Posterior vena cava (tissue), 2 donors: ENCODE measurements around the gene PITX2. TPM values are rescaled to one million over a fixed set of nuclear protein-coding genes. Genes with fewer than 3 reads are reported as not detected.

ENCODE experiments used
- DNase-seq: peaks from one replicate; pipeline ENCODE4 v3.0.0-alpha.2; 2020; ENCODE audit warnings: low spot score
- intact Hi-C, 2 donors: fragments of 100-400 bp; cut with DNase I; formaldehyde crosslinking; loops; one replicate each; pipeline versions ENCODE4 v1.14.1 to v1.14.2; 2022 to 2023
- total RNA-seq, 2 donors: library from RNA; stranded (reverse); fragmentation: NEBNext Ultra II Directional; extraction: Animal tissue kit (Norgen Biotek cat#: 25700); gene quantifications; one replicate each; pipeline ENCODE4 v1.2.1, GENCODE V29; 2021
- donor health status: DM: yes; HTN: yes; CAD: no.
- donor health status: DM: yes; HTN: yes; CAD: no.

The PITX2 gene
- total RNA-seq, 2 donors from 2014 or later, result 0.19 to 0.43 TPM

GRCh38 chr4:110637408-110638088 lies 14.7 kb upstream of the PITX2 start:
- no peak for DNase-seq
- intact Hi-C loops, result no loop called here

GRCh38 chr4:110636680-110637407 lies 14.0 kb upstream of the PITX2 start:
- intact Hi-C loops, result no loop called here
- no peak for DNase-seq

DNA sequence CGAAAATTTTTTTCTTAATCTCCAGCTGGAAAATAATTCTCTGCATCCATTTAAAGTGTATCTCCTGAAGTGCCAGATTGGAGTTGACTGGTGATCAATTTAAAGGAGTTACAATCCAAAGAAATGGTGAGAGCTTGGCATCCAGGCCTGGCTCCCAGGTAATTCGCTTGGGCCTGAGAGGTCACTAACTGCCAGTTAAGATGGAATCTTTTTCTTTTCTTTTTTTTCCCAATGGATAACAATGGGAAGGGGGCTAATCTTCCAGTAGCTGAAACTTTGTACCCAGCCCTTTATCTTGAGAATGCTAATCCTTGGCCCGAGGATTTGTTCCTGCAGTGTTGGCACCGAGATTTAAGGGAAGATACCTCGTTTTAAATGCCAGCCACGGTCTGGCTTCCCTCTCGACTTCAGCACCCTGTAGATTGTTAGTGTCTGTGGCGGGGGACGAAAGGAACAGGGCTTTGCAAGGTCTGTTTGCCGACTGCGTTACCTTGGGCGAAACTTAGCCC lies 13.3 kb upstream of the PITX2 start:
- intact Hi-C loops, result no loop called here

GRCh38 chr4:110635163-110635865 lies 12.4 kb upstream of the PITX2 start:
- intact Hi-C loops, result no loop called here

More for the DNA sequence above, 13.3 kb upstream of the PITX2 start:
- DNase-seq, result no peak

DNA sequence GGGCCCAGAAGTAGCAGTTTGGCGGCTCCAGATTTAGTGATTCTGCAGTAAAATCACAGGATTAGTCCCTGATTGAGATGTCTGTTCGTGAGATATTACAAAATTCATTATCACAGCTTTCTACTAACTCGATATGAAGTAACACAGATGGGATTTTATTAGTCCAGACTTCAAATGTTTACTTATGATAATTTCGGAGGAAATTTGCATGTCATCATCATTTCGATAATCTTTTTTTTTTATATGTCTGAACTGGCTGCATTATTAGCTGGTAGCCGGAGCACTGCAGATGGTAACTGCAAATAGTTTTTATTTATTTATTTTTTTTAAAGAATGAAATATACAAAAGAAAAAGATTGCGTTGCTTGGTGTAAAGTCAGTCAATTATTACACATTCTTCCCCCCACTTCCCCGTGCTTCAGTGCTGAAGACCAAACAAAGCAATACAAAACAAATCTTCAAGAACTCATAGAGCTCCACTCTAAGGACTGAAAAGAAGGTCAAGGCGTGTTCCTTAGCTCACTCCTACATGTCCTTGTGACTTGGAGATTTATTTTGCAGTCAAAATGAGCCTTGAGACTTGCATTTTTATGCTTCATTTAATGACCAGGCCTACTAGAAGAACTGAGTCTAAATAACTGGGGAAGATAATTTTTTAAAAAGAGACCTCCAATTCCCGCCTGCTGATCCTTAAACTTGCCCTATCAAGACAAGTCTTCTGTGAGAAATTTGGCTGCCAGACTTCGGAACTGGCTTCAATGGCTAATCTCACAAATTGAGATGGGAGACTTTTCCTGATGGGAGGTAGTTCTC lies 11.7 kb upstream of the PITX2 start:
- intact Hi-C loops, result no loop called here

More at GRCh38 chr4:110635163-110635865, 12.4 kb upstream of the PITX2 start:
- DNase-seq, result no peak

DNA sequence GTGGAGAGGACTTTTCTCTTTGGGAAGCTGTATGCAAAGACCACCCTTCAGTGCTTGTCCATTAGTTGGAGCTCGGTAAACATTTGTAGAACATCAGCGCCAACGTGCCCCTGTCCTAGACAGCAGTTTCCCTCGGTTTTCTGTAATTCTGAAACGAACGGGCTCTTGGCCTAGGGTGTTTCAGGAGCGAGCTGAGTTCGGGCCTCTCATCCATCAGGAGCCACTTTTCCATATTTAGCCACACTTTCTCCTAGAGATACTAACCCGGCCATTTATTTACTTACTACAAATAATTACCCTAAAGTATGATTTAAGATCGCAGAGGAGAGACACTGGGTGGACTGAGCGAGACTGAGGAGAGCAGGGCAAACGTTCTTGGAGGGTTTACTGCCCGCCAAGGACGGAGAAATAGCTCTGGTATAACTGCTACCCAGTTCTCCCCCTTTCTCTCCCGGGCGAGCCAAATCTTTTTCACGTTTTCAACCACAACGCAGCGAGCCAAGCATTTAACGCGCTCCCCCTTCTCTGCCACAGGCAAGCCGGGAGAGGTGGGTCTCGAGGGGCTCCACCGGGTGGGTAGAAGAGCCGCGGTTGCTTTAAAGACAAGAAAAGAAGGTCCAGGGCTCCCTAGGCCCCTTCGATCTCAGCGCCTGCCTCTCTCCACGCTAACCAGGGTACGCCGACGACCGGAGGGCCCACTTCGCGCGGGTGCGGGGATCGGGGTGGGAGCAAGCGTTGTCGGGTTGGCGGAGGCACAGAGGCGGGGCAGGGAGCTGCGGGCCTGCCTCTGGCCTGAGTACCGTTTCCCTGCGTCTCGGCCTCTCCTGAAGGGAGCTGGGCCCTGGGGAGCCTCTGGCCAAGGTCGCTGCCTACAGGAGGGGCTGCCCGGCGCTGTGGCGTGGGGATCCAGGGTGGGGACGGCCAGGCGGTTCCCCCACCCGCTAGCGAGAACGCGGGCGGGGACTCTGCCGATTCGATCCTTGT lies 10.8 kb upstream of the PITX2 start:
- DNase-seq, result no peak
- intact Hi-C loops, result no loop called here

More for the DNA sequence above, 11.7 kb upstream of the PITX2 start:
- DNase-seq, result no peak

DNA sequence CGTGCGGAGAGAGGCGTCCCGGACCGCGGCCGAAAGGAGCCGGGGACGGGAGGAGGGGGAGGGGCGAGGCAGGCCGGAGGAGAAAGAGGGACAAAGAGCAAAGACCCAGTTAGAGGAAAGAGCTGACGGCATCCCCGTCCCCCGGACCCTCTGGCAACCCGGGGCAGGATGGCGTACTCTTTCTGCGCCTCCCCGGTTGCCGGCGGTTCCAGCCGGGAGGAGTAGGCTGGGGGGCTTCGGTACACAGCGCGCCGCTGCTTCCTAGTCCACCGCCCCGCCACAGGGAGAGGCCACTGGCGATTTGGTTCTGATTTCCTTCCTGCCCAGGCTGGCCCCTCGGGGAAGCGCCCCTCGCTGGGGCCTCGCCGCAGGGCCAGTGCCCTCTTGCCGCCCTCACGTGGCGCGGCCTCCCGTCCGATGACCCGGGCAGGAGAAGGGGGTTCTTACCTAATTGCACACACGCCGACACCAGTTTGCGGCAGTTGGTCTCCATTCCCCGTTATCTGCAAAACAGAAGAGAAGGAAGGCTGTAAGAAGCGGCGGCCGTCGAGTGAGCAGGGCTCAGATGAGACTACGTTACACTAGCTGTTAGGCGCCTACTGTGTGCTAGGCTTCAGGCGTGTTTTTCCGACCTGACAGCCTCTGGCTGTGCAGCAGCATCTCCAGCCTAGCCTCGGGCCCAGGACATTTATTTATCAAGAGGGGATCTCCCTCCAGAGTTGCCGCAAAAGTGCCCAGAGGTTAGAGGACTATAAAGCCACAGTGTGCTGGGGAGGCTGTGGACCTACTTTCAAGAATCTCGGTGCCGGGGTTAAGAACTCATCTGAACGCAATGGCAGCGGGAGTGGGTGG lies 9.9 kb upstream of the PITX2 start:
- intact Hi-C loops, result no loop called here
- DNase-seq, result no peak

DNA sequence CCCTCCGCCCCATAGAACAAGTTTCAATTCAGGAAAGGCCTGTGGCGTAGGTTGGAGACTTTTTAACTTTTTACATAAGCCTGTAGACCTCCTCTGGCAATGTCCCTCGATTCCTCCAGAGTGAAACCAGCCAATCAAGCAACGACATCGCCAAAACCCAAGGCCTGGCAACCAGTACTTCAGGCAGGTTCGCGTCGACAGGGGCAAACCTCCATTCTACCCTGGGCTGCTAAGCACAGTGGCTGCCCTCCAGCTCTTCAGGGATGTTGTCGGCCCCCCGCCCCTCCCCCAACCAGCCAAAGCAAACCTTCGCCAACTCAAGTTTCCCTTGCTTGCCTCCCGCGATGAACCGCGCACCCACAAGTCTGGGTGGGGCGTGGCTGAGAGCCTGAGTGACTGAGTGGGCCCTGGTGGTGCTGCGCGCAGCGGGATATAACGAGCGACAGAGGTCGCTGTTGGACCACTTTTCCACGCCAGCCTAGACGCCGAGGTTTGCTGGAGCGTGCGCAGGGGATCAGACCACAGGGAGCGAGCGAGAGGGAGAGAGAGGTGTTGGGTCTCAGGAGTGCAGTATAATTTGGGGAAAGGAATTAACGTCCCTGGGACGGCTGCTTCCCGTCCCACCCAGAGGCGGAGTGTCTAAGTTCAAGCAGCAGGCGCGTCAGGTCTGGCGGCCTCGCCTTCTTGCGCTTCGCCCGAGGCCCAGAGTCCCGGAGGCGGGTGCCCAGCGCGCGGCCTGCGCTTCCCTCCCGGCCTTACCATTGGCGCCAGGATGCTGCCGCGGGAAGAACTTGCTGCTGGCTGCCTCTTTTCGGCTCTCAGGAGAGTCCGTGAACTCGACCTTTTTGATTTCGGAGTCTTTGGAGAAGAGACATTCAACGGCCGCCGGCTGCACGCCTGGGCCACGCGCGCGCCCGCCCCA lies 9.0 kb upstream of the PITX2 start:
- DNase-seq, result peak; percentile 88
- intact Hi-C loops, result no loop called here

DNA sequence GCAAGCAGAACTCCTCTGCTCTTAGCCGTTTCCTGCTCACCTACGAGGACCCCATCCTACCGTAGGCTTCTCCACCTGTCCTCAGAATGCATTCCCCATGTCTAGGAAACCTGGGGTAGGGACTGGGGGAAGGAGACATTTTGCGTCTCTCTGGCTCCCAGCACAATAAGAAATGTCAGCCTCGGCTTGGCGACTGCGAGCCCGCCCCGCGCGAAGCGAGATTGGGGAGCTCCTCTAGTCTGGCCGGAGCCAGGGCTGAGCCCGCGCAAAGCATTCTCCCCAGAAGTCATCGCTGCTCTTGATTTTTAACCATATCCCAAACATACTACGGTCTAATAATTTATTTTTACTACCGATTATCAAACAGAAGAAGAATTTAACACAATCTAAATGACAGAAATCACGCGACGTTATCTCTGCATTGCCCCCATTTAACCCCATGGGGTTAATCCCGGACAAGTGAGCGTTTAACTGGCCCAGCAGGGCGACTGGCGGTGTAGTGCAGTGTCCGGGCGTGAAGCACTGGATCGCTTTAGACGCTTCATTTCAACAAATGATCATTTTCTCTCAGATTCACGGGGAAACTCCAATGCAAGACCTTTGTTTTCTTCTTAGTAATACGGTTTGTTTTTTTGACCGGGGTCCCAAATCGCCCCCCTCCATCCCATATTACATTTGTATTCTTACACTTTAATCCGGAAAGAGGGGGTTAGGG lies 8.0 kb upstream of the PITX2 start:
- DNase-seq, result no peak
- intact Hi-C loops, result no loop called here

GRCh38 chr4:110629780-110630687 lies 7.2 kb upstream of the PITX2 start:
- intact Hi-C loops, result no loop called here
- no peak for DNase-seq

- intact Hi-C loops, result no loop called here
- no peak for DNase-seq
These were observed 6.4 kb upstream of the PITX2 start for GRCh38 chr4:110629214-110629754.

GRCh38 chr4:110628663-110629213 lies 5.9 kb upstream of the PITX2 start:
- no peak for DNase-seq
- intact Hi-C loops, result no loop called here

DNA sequence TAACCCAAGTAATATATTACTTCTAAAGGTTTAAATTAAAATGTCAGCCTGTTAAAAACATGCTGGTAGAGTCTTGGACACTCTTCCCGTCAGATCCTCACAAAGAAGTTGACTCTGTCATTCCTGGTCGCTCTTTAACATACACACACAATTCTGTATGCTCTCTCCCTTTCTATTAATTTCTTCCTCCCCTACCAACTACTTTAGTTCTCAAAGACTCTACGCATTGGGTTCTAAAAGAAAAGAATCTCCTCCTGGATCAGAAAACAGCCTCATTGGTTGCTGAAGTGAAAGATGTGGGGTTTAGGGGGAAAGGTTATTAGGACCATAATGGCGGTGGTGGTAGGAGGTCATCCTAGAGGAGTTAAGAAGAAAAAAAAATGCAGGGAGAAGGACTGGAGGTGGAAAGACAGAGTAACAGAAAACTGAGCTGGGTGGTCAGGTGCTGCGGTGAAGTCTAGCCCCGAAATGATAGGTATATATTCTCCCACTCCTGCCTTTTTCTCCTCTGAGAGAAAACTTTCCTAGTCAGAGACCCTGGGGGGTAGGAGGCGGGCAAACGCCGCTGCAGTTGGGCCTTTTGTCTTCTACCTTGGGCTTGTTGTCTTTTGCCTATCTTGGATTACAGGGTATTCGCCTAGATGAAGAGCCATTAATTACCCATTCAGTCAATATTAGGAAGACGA lies 5.2 kb upstream of the PITX2 start:
- intact Hi-C loops, result no loop called here
- DNase-seq, result no peak
